Keratinocyte (primary cell): ENCODE measurements around the gene GUCY2C. TPM values are rescaled to one million over a fixed set of nuclear protein-coding genes. Genes with fewer than 3 reads are reported as not detected.

Experiments used
- DNase-seq: peaks from one replicate; pipeline ENCODE4 v3.0.0-alpha.2; 2011; ENCODE audit warnings: low read depth, missing footprints, low spot score
- FAIRE-seq: peaks from 2 replicates; lab custom pipeline; 2011; peaks lifted over from hg19 to GRCh38; lab: Jason Lieb, UNC
- H2AFZ ChIP-seq: 2 replicates; pipeline ENCODE4 v1.6.0; 2012; ENCODE audit warnings: low read length, control low read depth, inconsistent platforms; ENCODE audit not compliant: control insufficient read depth
- H3K27ac ChIP-seq: 2 replicates; pipeline ENCODE4 v1.5.1; 2011; ENCODE audit warnings: low read length; ENCODE audit not compliant: control insufficient read depth, insufficient read depth
- H3K27me3 ChIP-seq: 3 replicates; pipeline ENCODE4 v1.6.0; 2011; ENCODE audit warnings: low read length; ENCODE audit not compliant: control insufficient read depth, insufficient read depth; ENCODE audit errors: extremely low read depth
- H3K36me3 ChIP-seq, 2 experiments: 2 replicates in 1 of 2; 3 replicates in 1 of 2; pipeline ENCODE4 v1.5.1; 2011; ENCODE audit warnings: low read length in 2 of 2, mild to moderate bottlenecking in 1 of 2; ENCODE audit not compliant: control insufficient read depth in 2 of 2, insufficient read depth in 2 of 2; ENCODE audit errors: extremely low read depth in 1 of 2
- H3K4me1 ChIP-seq: 3 replicates; pipeline ENCODE4 v1.5.1; 2011; ENCODE audit warnings: low read length; ENCODE audit not compliant: control insufficient read depth, insufficient read depth; ENCODE audit errors: extremely low read depth
- H3K4me2 ChIP-seq: 3 replicates; pipeline ENCODE4 v1.6.0; 2011; ENCODE audit warnings: low read depth, low read length; ENCODE audit not compliant: control insufficient read depth, insufficient read depth; ENCODE audit errors: extremely low read depth
- H3K4me3 ChIP-seq, 3 experiments: fragments of 200-600 bp in 1 of 3; sonication (generic) in 1 of 3; 2 replicates in 2 of 3; 3 replicates in 1 of 3; pipeline ENCODE4 v1.5.1; 2011 to 2016; ENCODE audit warnings: low read length in 3 of 3, mild to moderate bottlenecking in 3 of 3, control low read depth in 2 of 3, inconsistent platforms in 1 of 3, low read depth in 1 of 3, mixed read lengths in 1 of 3, mixed run types in 1 of 3, moderate library complexity in 1 of 3; ENCODE audit not compliant: control insufficient read depth in 2 of 3, insufficient read depth in 2 of 3; ENCODE audit errors: extremely low read depth in 1 of 3
- H3K79me2 ChIP-seq: 2 replicates; pipeline ENCODE4 v1.6.0; 2012; ENCODE audit warnings: low read length; ENCODE audit not compliant: control insufficient read depth, insufficient read depth
- H3K9ac ChIP-seq: 3 replicates; pipeline ENCODE4 v1.6.0; 2011; ENCODE audit warnings: low read length; ENCODE audit not compliant: control insufficient read depth, insufficient read depth; ENCODE audit errors: extremely low read depth
- H3K9me1 ChIP-seq: 3 replicates; pipeline ENCODE4 v1.6.0; 2011; ENCODE audit warnings: low read length; ENCODE audit not compliant: control insufficient read depth, insufficient read depth; ENCODE audit errors: extremely low read depth
- H3K9me3 ChIP-seq: 2 replicates; pipeline ENCODE4 v1.5.1; 2012; ENCODE audit warnings: low read depth, low read length; ENCODE audit not compliant: control insufficient read depth
- H4K20me1 ChIP-seq: 3 replicates; pipeline ENCODE4 v1.6.0; 2011; ENCODE audit warnings: low read length; ENCODE audit not compliant: control insufficient read depth, insufficient read depth; ENCODE audit errors: extremely low read depth
- CTCF ChIP-seq, 3 experiments: IDR thresholded peaks in 1 of 3; conservative IDR thresholded peaks in 1 of 3; optimal IDR thresholded peaks in 1 of 3; 2 replicates in 2 of 3; 3 replicates in 1 of 3; pipeline versions ENCODE3 to v1.5.1; 2011; ENCODE audit warnings: low read length in 3 of 3, mild to moderate bottlenecking in 3 of 3, moderate library complexity in 2 of 3, control low read depth in 1 of 3, inconsistent platforms in 1 of 3; ENCODE audit not compliant: insufficient read depth in 2 of 3; ENCODE audit errors: extremely low read depth in 1 of 3
- EZH2 ChIP-seq: IDR thresholded peaks from one replicate; pipeline ENCODE4 v1.6.1; 2012; ENCODE audit warnings: inconsistent platforms, mild to moderate bottlenecking, low read length, moderate library complexity
- dilution Hi-C: fragments of 300-500 bp; cut with MboI; formaldehyde crosslinking; loops from one replicate; pipeline ENCODE4 v1.7.0; 2020; ENCODE audit warnings: low sequenced_read_pairs; ENCODE audit not compliant: extremely low pct_ligation_motif_present
- polyA plus RNA-seq, 5 experiments: library from polyadenylated mRNA; depleted of rRNA in 3 of 5; stranded (reverse) in 3 of 5; stranded (forward) in 1 of 5; unstranded in 1 of 5; fragments of >200 nt; gene quantifications; 1 replicate in 1 of 5; 2 replicates in 3 of 5; 3 replicates in 1 of 5; pipeline versions ENCODE4 v1.2.1 to v1.2.3, GENCODE V29; 2011 to 2012; ENCODE audit warnings: missing spikeins in 2 of 5, low read depth in 1 of 5, low replicate concordance in 1 of 5

The GUCY2C gene
- polyA plus RNA-seq, 1 donor (not counting 4 experiments of a cell fraction or from before 2014, with no cell fraction given): 0.03 TPM

- Histone ChIP-seq H3K36me3 (no peaks in the 10 kb centered on the region), H4K20me1 (no peaks in the 10 kb centered on the region), H3K9me1 (no peaks in the 10 kb centered on the region), H3K4me1 (no peaks in the 10 kb centered on the region), H2AFZ (no peak overlapping the region), H3K79me2 (no peaks in the 10 kb centered on the region), H3K4me2 (no peak overlapping the region), H3K4me3 (no peak overlapping the region), H3K9ac (no peak overlapping the region), H3K27ac (no peak overlapping the region), H3K9me3 (no peaks in the 10 kb centered on the region), H3K27me3 (no peaks in the 10 kb centered on the region)
- DNase-seq (no peak), FAIRE-seq (no peak)
- TF ChIP-seq CTCF (optimal IDR thresholded peaks at IDR 0.05 in 1 of 3, IDR thresholded peaks at IDR 0.05 in 1 of 3, conservative IDR thresholded peaks at IDR 0.05 in 1 of 3; ENCODE audit: extremely low read depth in 1 of 3, insufficient read depth in 2 of 3, low read length in 3 of 3) (no peak), EZH2 (no peak)
- dilution Hi-C loops: no loop called here
Measured at GRCh38 chr12:14576896-14577295, 119.5 kb downstream of the GUCY2C start.

- no peak overlapping the region for H3K9ac ChIP-seq
- H2AFZ ChIP-seq: no peak overlapping the region
- H3K79me2 ChIP-seq: no peaks in the 10 kb centered on the region
- no peaks in the 10 kb centered on the region for H3K36me3 ChIP-seq
- H3K9me3 ChIP-seq: no peaks in the 10 kb centered on the region
- FAIRE-seq: no peak
- dilution Hi-C loops: no loop called here
- H3K4me3 ChIP-seq: no peak overlapping the region
- H4K20me1 ChIP-seq: no peaks in the 10 kb centered on the region
- no peak for TF ChIP-seq EZH2
- TF ChIP-seq CTCF (optimal IDR thresholded peaks at IDR 0.05 in 1 of 3, IDR thresholded peaks at IDR 0.05 in 1 of 3, conservative IDR thresholded peaks at IDR 0.05 in 1 of 3; ENCODE audit: extremely low read depth in 1 of 3, insufficient read depth in 2 of 3, low read length in 3 of 3): no peak
- H3K4me1 ChIP-seq: no peaks in the 10 kb centered on the region
- no peak overlapping the region for H3K4me2 ChIP-seq
- H3K9me1 ChIP-seq: no peaks in the 10 kb centered on the region
- H3K27me3 ChIP-seq: no peaks in the 10 kb centered on the region
- DNase-seq: no peak
- no peak overlapping the region for H3K27ac ChIP-seq
Measured at GRCh38 chr12:14575585-14575984, 120.8 kb downstream of the GUCY2C start.
